GM19463 (cell line): ENCODE results near the gene NAA40.

Experiments
- ATAC-seq: cut with Tn5 transposase; IDR thresholded peaks from one replicate; pipeline ENCODE4 v1.9.1; 2021; ENCODE audit warnings: mild to moderate bottlenecking, moderate library complexity; ENCODE audit not compliant: unreplicated experiment

Gene NAA40

GRCh38 chr11:63985812-63986155 is 47.0 kb downstream of the NAA40 start:
- peak; percentile 40 for ATAC-seq

DNA sequence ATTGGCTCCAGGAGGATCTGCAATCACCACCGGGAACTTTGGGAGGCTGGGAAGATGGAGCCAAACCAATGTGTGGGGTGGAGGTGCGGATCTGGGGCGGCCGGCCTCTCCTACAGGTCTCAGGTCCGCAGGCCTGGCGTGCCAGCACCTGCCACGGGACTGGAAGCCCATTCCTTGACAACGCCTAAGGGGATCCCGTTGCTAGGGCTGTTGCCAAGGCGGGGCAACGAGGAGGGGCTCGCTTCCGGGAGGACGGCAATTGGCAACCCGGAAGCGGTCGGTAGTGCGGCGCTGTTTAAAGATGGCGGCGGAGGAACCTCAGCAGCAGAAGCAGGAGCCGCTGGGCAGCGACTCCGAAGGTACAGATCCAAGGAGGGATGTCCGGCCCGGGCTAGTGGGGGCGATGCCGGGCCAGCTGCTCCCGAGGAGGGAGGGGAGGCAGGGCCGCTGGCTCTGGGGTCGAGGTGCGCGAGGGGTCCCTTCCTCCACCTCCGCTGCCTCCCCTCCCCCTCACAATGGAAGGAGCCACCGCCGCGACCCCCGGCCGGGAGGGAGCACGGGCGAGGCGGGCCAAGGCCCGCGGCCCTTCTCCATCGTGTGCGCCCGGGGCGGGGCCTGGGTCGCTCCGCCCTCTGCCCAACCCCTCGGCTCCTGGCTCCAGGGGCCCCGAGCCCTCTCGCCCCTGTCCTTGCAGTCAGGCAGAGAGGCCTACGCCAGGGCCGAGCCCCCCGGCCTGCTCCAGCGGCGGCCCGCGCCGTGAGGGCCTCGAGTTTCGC is 47.5 kb downstream of the NAA40 start, which contains the start of gene OTUB1:
Gene OTUB1 (plus strand): TSS at position 283 of the 776 bp plus-strand sequence. CDS start 19 bp downstream, at position 302.
- peak; percentile 92 for ATAC-seq

DNA sequence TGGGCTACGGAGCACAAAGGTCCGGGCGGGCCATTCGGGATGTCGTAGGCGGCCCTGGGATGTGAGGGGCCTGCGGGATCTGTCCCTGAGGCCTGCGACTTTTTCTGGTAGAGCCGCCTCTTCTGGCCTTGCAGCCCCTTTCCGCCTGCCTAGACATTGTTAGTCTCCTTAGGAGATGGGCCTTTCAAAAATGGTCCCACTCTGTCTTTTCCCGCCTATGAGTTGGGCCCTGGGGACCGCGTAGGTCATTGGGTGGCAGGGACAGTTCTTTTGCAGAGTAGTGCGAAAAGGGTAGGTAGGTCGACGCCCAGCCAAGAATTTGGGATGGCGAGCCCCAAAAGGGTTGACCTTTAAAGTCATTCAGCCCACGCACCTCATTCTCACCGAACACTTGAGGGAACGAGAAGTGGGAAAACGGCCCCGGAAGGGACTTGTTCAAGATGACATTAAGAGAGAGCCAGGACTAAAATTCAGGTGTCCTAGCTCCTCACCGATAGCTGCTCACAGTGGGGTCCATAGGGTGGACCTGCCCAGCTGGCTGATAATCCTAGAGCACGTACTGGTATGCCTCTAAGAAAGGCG is 48.2 kb downstream of the NAA40 start:
- ATAC-seq, result no peak

- no peak for ATAC-seq
These were observed 52.8 kb downstream of the NAA40 start for GRCh38 chr11:63991558-63991957.

- no peak for ATAC-seq
These were observed 54.3 kb downstream of the NAA40 start for GRCh38 chr11:63993100-63993499.

GRCh38 chr11:63993993-63994392 is 55.2 kb downstream of the NAA40 start:
- no peak for ATAC-seq

DNA sequence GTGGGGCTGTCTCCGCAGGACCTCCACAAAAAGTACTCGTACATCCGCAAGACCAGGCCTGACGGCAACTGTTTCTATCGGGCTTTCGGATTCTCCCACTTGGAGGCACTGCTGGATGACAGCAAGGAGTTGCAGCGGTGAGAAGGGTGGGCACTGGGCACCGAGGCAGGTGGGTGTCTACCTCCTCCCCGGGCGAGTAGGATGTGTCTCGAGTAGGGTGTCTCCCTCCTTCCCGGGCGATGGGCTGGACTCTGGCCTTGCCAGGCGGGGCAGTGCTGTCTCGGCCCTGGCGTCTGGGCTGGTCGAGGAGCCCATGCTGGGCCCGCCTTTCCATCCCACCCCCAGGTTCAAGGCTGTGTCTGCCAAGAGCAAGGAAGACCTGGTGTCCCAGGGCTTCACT is 57.7 kb downstream of the NAA40 start:
- ATAC-seq, result no peak

- no peak for ATAC-seq
These were observed 58.4 kb downstream of the NAA40 start for GRCh38 chr11:63997104-63997700.

- ATAC-seq, result no peak
These were observed 59.1 kb downstream of the NAA40 start for GRCh38 chr11:63997801-63998337.

DNA sequence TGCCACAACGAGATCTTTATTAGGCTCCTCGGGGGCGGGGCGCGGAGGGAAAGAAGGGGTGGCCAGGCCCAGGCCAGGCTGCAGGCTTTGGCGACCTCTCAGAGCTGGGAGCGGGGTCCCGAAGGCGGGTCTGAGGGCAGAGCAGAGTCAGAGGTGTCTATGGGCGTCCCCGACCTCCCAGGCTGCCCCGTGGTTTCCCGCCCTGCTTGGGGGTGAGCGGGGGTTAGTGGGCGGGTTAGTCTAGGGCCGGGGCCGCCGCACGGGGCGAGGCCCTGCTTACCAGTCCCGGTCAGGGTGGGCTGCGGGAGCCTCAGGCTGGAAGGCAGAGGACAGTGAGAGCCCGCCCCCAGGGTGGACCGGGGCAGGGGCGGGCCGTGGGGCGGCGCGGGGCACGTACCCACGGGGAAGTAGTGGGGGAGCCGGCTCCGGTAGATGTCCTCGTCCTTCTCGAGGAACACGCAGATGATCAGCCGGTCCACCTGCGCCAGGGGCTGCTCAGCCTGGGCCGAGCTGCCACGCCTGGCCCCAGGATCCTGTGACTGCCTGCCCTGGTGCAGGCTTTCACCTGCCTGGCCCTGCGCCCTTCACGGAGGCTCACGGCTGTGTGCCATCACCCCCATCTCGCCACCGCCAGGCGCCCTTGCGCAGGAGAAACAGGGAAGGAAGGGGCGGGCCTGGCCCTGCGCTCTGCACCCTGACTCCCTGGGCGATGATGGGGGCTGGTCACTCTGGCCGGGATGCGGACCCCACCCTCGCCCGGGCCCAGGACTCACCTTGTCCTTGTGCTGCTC is 60.0 kb downstream of the NAA40 start:
- no peak for ATAC-seq

- no peak for ATAC-seq
These were observed 60.7 kb downstream of the NAA40 start for GRCh38 chr11:63999349-64000025.

DNA sequence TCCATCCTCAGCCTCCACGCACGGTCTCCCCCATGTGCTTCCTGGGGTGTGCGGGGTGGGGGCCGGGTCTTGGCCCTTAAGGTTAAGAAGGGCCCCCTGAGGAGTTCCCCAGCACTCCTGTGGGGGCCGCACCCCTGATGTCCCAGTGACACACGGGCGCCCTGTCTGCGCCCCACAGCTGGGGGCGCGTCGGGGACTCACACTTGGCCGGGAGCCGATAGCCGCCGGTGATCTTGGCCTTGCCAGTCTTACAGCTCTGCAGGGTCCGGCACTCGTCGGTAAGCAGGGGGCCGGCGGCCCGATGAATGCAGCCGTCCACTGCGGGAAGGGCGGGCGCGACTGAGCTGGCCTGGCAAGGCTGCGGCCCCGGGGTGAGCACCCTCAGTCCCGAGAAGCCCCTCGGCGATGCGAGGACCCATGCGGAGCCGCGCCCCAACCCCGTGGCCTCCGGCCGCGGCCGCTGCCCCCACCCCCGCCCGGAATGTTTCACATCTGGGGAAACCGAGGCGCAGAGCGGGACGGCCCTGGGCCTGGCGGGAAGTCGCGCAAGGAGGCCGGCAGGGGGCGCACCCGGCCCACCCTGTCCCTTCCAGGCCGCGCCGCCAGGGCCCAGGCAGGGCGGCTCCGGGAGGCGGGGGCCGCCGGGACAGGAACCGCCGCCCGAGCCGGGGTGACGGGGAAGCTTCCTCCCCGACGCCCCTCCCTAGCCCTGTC is 61.4 kb downstream of the NAA40 start:
- peak; percentile 63 for ATAC-seq

DNA sequence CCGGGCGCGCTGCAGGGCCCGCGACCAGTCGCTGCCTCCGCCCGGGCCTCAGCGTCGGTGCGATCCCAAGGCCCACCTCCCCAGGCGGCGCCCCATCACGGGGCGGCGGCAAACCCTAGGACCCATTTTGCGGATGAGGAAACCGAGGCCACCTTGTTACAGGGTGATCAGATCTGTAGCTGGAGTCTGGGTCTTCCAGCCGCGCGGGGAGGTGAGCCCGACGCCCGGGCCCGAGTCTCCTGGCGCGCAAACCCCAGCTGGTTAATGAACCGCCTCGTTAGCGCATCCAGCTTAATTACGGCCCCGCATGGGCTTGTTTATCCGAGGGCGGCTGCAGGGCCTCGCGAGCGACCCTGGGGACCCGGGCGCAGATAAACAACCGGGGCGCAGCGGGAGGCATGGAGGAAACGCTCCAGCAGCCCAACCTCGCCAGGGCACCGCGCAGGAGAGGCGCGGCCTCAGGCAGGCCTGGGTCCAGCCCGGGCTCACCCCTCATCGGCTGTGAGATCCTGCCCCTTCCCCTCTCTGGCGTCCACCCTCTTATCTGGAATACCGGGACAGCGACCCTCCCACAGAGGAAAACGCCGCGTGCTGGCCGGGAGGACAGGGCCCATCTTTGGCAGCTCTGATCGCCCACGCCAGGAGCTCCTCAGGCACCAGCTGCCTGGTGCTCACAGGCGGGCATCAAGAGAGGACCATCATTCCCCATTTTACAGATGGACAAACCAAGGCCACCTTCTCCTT is 62.1 kb downstream of the NAA40 start:
- ATAC-seq, result no peak

- ATAC-seq, result no peak
These were observed 63.0 kb downstream of the NAA40 start for GRCh38 chr11:64001484-64002420.

GRCh38 chr11:64003807-64004589 is 65.2 kb downstream of the NAA40 start:
- ATAC-seq, result no peak

DNA sequence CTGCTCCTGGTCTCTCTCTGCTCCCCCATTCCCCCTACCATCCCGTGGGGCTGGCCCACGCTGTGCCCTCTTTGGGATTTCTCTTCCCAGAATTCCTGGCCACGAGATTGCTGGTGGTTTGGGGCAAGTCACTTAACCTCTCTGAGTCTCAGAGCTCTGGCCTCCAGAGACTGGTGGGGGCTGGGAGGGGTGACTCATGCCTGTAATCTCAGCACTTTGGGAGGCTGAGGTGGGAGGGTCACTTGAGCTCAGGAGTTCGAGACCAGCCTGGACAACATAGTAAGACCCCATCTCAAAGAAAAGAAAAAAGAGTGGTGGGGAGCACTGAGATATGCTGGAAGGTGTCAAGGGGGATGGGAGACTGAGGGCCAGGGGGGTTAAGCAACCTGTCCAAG is 65.8 kb downstream of the NAA40 start:
- no peak for ATAC-seq

GRCh38 chr11:64005691-64006090 is 66.9 kb downstream of the NAA40 start:
- no peak for ATAC-seq
